T47D (cell line): ENCODE results near the gene IRF9.

Experiments used
- DNase-seq, 2 experiments: peaks; one replicate each; pipeline versions ENCODE4 v3.0.0 to v3.0.0-alpha.2; 2011 to 2012; ENCODE audit warnings: low read depth in 1 of 2, low spot score in 1 of 2
- JUND ChIP-seq: IDR thresholded peaks from 2 replicates; pipeline ENCODE4 v1.6.1; 2012; ENCODE audit warnings: low read depth
- in situ Hi-C: cut with HindIII; loops from 2 replicates; pipeline ENCODE4 v1.10.0; 2016; ENCODE audit warnings: low sequenced_read_pairs, low pct_unique_long_range_greater_than_20kb

IRF9 gene

DNA sequence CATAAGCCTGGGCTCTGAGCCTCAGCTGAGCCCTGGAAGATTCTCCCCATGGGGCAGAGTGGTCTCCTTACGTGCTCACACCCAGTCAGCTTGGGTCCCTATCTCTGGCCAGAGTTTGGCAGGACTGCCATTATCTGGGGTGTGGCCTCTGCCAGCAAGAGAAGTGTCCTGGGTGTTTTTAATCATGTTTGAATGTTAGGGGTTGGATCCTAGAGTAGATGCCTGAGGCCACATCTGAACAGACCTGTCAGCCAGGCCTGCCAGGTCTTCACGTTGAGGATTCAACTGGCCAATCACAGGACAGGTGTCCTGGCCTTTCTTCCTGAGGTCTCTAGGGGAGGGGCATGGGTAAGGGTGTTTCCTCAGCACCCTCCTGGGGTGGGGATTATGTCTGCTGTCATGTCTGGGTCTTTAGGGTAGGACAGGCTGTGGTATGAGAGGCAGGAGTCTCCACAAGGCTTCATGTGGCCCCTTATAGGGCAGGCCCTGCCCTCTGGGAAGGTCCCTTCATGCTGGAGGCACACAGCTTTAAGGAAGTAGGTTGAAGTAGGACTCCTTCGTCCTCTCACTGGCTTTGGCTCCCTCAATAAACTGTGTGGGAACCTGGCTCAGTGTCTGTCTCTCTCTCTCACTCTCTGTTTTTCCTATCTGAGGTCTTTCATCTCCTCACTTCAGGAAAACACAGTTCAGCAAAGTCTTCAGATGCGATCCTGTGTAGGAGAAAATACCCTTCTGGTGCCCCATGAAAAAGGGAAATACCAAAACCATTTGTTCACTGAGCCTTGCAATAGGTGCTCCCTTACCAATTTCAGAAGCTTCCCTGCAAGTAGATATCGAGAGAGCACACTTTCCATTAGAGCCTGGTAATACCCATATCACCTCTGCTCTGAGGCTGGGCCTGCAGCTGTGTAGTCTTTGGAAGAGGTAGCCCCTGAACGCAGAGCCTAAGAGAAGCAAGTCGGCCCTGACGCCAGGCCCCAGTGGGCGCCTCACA is 37.3 kb upstream of the IRF9 start:
- TF ChIP-seq JUND = no peak
- DNase-seq = no peak
- in situ Hi-C loops = no loop called here

DNA sequence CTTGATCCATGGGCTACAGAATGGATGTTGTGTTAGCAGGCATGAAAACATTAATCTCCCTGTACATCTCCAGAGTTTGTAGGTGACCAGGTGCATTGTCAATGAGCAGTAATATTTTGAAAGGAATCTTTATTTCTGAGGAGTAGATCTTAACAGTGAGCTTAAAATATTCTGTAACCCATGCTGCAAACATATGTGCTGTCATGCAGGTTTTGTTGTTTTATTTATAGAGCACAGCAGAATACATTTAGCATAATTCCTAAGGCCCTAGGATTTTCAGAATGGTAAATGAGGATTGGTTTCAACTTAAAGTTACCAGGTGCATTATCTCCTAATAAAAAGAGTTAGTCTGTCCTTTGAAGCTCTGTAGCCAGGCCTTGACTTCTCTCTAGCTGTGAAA is 34.1 kb upstream of the IRF9 start:
- no peak for TF ChIP-seq JUND
- no peak for DNase-seq
- in situ Hi-C loops = no loop called here

DNA sequence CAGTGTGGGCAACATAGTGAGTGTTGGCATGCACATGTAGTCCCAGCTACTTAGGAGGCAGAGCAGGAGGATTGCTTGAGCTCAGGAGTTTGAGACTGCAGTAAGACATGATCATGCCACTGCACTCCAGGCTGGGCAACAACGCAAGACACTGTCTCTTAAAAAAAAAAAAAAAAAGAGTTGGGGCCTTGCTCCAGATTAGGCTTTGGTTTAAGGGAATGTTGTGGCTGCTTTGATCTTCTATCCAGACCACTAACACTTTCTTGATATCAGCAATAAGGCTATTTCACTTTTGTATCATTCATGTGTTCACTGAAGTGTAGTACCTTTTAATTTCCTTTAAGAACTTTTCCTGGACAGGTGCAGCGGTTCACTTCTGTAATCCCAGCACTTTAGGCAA is 33.4 kb upstream of the IRF9 start:
- in situ Hi-C loops = no loop called here
- DNase-seq = no peak
- TF ChIP-seq JUND = no peak

DNA sequence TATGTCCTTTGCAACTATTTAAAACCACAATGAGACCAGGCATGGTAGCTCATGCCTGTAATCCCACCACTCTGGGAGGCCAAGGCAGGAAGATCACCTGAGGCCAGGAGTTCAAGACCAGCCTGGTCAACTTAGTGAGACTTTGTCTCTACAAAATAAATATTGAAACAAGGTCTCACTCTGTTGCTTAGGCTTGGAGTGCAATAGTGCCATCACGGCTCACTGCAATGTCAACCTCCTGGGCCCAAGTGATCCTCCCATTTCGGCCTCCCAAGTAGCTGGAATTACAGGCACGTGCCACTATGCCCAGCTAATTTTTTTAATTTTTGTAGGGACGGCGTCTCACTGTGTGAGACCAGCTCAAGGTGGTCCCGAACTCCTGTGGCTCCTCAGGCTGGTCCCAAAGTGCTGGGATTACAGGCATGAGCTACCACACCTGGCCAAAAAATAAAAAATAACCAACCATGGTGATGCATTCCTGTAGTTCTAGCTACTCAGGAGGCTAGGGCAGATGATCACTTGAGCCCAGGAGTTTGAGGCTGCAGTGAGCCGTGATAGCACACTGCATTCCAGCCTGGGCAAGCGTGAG is 31.6 kb upstream of the IRF9 start:
- in situ Hi-C loops = no loop called here
- TF ChIP-seq JUND = no peak
- no peak for DNase-seq

DNA sequence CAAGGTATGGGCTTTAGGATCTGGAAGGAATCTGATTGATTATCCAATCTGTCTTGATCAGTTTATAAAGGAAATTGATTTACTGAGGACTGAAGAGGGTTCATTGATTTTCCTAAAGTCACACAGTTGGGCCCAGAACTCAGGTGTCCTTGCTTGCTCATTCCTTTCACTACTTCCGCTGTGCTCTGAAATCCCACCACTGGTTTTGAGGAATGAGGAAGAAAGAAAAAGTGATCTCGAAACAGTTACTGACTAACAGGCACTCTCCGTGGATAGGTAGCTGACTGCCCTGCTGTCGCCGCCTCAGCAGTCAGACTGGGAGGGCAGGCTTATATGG is 30.7 kb upstream of the IRF9 start, which contains the start of gene FITM1:
Gene FITM1 (plus strand): TSS at position 280 of the 337 bp plus-strand sequence. CDS start 905 bp downstream, outside the sequence.
- DNase-seq = no peak
- no peak for TF ChIP-seq JUND
- in situ Hi-C loops = no loop called here

DNA sequence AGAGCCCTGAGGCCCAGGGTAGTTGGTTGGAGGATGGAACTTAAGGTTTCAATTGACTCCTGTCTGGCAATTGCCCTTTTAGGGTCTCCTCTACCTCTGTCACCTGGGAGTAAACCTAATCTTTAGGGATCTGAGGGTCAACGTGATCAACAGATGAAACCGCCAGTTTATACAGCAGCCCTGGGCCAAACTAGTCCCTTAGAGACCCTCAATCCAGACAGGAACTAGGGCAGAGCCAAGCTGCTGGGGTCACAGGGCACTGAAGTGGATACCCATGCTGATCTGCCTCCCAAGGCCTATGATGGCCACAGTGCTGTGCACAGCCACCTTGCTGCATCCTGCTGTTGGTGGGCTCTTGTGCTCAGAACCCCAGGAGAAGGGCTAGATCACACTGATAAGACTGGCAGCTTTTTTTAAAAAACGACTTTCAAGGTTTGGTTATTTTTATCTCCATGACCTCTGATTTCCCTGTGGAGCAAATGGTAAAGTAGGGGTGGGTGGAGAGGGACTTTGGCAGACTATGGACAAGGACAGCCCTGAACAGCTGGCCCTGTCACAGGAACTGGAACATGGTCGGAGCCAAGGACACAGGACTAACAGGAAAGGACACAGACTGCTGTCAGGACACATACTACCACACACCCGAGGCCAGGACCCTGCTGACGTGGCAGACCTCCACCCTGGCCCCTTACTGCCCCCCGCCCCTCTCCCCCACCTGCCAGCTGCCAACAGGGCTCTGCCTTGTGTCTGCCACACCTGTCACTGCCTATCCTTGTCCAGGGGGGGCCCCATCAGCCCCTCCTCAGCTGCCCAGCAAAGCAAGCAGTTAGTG is 30.1 kb upstream of the IRF9 start:
- TF ChIP-seq JUND = no peak
- in situ Hi-C loops = no loop called here
- no peak for DNase-seq

DNA sequence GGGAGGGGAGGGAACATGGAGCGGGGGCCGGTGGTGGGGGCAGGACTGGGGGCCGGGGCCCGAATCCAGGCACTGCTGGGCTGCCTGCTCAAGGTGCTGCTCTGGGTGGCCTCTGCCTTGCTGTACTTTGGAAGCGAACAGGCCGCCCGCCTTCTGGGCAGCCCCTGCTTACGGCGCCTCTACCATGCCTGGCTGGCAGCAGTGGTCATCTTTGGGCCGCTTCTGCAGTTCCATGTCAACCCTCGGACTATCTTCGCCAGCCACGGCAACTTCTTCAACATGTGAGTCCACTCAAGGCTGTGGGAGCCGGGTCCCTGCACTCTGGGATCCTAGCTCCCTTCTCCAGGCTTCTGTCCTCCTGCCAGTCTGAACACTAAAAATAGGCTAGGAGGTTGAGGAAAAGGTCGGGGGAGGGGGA is 29.5 kb upstream of the IRF9 start:
- no peak for DNase-seq
- in situ Hi-C loops = no loop called here
- TF ChIP-seq JUND = no peak

DNA sequence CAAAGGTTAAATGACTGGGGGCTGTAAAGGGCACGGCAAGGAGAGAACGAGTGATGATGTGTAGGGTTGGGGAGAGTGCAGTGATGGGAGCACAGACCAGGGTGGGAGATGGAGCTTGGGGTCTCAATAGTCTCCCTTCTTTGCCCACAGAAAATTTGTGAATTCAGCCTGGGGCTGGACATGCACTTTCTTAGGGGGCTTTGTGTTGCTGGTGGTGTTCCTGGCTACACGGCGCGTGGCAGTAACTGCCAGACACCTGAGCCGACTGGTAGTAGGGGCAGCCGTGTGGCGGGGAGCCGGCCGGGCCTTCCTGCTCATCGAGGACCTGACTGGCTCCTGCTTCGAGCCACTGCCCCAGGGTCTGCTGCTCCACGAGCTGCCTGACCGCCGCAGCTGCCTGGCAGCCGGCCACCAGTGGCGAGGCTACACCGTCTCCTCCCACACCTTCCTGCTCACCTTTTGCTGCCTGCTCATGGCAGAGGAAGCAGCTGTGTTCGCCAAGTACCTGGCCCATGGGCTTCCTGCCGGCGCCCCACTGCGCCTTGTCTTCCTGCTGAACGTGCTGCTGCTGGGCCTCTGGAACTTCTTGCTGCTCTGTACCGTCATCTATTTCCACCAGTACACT is 28.9 kb upstream of the IRF9 start:
- in situ Hi-C loops = no loop called here
- peak in 1 of 2 experiments; percentile 61 for DNase-seq
- TF ChIP-seq JUND = no peak

DNA sequence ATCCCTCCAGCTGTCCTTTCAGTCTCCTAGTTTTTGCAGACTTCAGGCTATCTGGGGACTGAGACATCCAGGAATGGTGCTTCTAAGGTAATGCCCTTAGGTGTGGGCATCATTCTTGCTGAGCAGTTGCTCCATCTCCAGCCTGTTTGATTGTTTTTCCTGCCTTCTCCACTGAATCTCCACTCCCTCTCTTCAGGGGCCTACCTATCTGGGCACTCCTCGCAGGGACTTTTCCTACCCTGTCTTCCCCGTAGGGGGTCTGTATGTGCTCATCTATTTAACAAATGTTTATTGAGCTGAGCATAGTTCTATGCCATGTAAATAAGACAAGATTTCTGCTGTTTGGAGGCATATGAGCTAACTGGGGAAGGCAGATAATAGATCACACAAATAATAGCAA is 28.1 kb upstream of the IRF9 start:
- DNase-seq = no peak
- TF ChIP-seq JUND = no peak
- in situ Hi-C loops = no loop called here

DNA sequence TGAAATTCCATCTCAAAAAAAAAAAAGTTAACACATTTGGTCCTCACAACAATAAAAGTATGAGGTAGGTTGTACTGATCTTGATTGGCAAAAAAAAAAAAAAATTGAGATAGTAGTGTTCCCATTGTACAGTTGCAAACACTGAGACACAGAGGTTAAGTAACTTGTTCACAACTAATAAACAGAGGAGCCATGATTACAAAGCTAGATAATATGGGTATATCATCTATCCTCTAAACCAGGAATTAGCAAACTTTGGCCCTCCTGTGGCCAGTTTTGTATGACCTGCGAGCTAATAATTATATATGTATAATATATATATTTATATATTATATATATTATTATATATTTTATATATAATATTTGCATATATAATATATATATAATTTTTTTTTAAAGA is 27.3 kb upstream of the IRF9 start:
- DNase-seq = no peak
- in situ Hi-C loops = no loop called here
- TF ChIP-seq JUND = no peak

DNA sequence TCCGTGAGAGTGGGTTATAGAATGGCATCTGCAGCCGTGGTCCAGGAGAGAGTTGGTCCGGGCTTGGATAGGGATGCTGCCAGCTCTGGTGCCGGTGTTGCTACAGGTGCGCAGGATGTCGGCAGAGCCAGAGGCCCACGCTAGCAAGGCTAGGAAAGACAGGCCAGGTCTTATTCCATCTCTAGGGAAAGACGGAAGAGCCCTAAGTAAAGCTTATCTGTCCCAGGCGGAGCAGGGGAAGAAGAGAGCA is 25.6 kb upstream of the IRF9 start:
- in situ Hi-C loops = no loop called here
- no peak for TF ChIP-seq JUND
- DNase-seq = no peak

DNA sequence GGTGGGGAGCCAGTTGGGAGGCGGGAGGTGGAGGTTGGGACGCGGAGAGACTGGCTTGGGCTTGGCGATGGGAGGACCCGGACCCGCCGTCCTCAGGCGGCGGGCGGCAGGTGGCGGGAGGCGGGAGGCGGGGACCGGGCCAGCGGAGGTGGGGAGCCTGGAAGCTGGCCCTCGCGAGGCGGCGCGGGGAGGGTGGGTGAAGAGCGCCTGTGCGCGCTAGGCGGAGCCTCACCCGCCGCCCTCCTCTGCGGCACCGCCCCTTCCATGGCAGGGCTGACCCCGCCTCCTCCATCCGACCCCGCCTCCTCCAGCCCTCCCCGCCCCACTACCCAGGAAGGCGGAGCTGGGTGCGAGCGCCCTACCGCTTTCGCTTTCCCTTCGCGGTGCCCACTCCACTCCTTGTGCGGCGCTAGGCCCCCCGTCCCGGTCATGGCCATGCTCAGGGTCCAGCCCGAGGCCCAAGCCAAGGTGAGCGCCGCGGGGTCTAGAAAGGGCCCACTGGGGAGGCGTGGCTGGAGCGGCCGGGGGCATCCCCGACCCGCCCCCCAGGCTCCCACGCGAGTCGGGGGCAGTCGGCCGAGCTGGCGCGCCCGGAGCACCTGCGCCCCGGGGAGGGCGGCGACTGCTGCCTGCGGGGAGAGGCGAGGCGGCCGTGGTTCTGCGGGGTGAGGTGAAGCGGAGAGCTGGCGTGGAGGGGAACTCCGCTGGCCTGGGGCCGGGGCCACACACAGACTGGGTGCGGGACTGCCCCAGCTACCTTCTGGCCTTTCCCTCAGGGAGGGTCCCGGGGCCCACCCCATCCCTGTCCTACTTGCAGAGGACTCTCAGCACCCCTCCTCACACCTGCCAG is 25.0 kb upstream of the IRF9 start, which contains the start of gene PSME1:
Gene PSME1 (plus strand): TSS at position 361 of the 850 bp plus-strand sequence. CDS start 69 bp downstream, at position 430.
- peak; percentile 71 to 92 for DNase-seq
- TF ChIP-seq JUND = no peak
- in situ Hi-C loops = no loop called here
